Islet precursor cell (in vitro differentiated cells): ENCODE measurements around the gene TXNDC11.

Source experiments
- DNase-seq: peaks from one replicate; pipeline ENCODE4 v3.0.0-alpha.2; 2018

TXNDC11 gene

DNA sequence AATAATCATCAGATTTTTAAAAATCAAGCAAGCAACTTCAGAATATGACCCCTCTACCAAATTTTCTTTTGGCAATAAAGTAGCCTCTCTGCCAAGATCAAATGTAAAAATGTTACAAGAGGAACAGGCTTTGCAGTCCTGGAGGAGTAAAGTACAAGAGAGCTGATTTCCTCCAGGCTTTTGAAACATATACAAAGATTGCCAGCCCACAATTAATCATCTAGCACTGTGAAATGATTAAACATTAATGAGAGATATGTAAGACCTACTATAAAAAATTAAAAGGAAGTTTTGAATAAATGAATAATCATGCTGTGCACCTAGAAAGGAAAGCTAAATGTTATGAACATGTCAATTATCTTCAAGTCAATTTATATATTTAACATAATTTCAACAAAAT lies 26.3 kb downstream of the TXNDC11 start:
- DNase-seq = no peak

DNA sequence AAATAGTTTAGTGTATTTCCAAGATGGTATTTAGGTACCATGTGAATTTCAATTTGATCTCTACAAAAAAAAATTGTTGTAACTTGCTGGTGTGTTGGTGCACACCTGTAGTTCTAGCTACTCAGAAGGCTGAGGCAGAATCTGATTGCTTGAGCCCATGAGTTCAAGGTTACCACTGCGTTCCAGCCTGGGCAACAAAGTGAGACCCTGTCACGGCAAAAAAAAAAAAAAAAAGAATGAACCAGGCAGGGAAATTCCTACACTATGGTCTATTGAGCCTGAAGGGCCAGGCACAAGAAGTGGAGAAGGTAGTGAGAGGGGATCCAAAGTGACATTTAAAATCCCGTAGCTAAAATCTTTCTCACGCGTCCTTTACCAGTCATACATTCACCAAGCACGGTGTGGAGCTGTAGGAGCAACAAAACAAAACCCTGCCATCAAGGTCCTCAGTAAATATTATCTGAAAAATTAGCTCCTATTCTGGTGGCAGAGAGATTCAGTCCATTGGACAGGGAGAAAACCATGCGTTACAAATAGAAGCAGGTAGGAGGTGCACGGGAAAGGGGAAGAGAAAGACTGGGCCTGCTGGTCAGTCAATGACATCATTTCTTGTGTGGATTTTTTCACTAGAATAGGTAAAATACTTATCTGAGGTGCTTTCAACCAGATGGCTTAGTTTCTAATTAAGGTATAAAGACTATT lies 27.3 kb downstream of the TXNDC11 start:
- DNase-seq = no peak

GRCh38 chr16:11712122-11712521 lies 30.5 kb downstream of the TXNDC11 start:
- DNase-seq = no peak

GRCh38 chr16:11711662-11712061 lies 31.0 kb downstream of the TXNDC11 start:
- no peak for DNase-seq

DNA sequence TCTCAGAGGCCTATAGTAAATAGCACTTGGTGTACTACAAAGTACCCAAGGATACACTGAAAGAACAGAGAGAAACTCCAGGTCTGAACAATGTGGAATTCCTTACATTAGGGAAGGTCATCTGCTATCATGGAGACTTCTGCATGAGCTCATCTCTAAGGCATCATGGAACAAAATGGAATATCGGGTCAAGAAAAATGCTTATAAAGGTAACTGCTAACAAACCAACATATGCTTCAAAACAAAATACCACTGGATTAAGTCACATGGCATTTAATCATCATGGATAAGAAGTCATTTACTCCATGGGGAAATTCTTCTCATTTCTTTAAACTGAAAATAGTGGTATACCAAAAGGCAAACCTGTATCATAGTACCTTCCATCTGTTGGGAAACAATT lies 34.2 kb downstream of the TXNDC11 start:
- no peak for DNase-seq

DNA sequence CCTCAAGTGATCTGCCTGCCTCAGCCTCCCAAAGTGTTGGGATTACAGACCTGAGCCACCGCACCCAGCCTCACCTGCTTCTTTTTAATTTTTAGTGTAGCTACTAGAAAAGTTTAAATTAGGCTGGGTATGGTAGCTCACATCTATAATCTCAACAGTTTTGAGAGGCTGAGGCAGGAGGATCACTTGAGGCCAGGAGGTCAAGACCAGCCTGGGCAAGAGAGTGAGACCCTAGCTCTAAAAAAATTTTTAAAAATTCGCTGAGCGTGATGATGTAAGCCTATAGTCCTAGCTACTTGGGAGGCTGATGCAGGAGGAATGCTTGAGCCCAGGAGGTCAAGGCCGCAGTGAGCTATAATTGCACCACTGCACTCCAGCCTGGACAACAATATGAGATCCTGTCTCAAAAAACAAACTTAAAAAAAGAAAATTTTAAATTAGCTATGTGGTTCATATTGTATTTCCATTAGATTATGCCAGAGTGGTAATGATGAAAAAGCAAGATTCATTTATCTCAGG lies 34.9 kb downstream of the TXNDC11 start:
- DNase-seq = no peak

DNA sequence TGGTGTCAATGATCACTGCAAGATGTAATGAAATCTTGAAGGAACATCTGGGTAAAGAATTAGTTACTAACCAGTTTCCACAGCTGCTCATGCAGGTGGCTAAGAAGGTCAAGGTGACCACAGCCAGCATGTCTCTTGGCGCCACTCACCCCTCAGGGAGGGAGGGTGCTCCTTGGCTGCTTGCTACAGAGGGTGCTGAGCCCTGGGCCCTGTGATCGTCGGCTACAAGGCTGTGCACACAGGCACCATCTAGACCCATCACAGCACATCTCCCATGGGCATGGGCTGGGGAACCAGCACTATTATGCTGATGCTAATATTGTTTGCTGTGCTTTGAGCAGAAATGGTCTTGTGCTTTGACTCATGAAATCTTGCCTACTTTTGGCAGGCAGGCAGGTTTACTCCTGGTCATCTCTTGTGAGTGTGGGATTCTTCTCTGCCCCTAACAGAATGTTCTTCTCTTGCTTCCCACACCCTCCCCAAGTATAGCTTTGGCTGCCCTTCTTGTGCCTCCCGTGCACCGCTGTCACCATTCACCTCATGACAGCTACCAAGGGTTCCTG lies 36.4 kb downstream of the TXNDC11 start:
- no peak for DNase-seq

GRCh38 chr16:11705311-11706025 lies 37.2 kb downstream of the TXNDC11 start:
- no peak for DNase-seq

DNA sequence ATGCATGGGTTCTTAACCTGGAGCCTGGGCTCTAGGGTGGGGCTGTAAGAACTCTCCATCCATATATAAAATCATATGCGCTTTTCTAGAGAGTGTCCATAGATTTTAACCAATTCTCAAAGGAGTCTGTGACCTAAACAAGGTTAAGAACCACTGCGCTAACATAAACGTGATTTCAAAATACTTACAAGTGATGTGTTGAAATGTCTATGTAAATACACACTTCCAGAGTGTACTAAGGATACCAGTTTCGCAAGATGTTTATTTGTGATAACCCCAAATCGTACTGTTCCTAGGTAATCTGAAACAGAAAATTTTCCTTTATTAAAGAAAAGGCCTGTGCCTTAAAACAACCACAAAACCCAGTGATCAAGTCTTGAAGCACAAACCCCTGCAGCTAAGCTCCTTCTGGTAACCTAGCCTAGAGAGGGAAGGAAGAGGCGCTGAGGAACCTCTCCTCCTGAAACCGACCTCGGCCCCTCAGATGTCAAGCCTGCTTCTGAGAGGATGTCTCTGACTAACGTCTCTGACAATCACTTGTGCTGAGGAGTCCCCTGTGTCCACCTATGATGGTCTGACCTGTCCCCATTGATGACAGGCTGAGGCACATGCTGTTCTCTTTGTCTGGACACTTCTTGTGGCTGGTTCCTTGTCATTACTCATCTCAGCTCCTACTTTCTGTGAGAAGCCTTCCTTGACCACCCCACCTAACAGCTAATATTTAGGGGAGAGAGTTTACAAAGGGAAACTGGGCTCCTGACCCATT lies 42.2 kb downstream of the TXNDC11 start:
- DNase-seq = no peak

DNA sequence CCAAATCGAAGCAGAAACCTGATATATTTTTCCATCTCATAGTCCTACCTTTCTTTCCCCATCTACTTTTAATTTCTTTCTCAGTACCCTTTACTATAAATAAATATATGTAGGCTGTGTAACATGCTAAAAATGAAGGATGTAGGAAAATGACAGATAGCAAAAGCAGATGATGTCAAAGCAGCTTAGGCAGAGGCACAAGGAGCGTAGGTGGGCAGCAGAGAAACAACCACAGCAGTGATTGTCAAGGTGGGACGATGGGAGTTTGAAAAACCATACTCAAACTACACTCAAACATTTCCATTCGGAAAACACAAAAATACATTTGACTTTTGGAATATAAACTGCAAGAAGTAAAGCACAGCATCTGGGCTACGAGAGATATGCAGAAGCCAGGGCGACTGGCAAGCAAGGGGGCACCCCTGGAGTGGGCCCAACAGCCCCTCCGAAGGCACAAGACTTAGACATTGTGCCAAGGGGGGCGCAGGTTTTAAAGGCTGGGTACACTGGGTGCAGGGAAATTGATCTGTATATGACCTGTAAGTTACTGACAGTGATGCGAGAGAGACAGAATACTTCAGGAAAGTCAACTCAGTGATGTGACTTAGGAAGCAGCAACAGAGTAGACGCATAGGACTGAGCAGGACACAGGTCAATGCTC lies 43.3 kb downstream of the TXNDC11 start:
- no peak for DNase-seq

GRCh38 chr16:11698271-11698689 lies 44.4 kb downstream of the TXNDC11 start:
- DNase-seq = no peak

GRCh38 chr16:11697319-11697718 lies 45.3 kb downstream of the TXNDC11 start:
- no peak for DNase-seq

GRCh38 chr16:11696266-11697012 lies 46.2 kb downstream of the TXNDC11 start:
- DNase-seq = no peak

GRCh38 chr16:11692651-11693050 lies 50.0 kb downstream of the TXNDC11 start:
- peak; percentile 32 for DNase-seq

- DNase-seq = no peak
These were observed 50.5 kb downstream of the TXNDC11 start for GRCh38 chr16:11692171-11692570.

- peak; percentile 32 for DNase-seq
These were observed 50.9 kb downstream of the TXNDC11 start for GRCh38 chr16:11691771-11692170.

DNA sequence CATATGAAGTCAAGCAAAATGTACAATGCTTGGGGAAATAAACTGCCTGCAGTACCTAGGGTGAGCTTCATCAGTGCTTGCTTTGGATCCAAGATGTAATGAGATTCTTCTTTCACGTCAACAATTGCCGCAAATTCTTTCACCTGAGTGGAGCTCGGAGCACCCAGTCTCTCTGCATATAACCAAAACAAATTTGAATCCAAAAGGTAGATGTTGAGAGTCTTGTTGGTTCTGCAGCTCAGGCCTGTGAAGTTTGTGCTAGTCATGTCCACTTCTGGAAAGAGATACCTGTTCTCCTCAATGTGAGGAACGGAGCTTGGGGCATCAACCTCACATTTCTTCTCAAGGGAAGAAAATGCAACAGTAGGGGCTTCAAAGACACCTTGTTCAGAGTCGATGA lies 51.4 kb downstream of the TXNDC11 start:
- DNase-seq = no peak

- no peak for DNase-seq
These were observed 53.4 kb downstream of the TXNDC11 start for GRCh38 chr16:11689031-11689840.

DNA sequence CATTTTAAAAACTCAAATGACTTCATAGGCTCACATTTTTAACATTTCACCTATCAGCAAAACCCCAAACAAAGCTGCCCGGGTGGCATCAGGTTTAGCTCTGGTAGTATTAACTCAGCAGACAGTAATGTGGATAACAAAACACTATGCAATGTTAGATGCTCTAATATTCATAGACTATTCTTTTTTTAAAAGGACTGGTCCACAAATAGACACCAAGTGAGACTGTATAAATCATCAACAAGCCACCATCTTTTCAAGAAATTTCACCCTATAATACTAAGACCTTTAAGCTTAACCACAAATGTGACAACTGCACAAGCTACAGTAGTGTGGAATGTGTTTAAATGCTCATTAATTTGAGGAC lies 54.2 kb downstream of the TXNDC11 start:
- DNase-seq = no peak

DNA sequence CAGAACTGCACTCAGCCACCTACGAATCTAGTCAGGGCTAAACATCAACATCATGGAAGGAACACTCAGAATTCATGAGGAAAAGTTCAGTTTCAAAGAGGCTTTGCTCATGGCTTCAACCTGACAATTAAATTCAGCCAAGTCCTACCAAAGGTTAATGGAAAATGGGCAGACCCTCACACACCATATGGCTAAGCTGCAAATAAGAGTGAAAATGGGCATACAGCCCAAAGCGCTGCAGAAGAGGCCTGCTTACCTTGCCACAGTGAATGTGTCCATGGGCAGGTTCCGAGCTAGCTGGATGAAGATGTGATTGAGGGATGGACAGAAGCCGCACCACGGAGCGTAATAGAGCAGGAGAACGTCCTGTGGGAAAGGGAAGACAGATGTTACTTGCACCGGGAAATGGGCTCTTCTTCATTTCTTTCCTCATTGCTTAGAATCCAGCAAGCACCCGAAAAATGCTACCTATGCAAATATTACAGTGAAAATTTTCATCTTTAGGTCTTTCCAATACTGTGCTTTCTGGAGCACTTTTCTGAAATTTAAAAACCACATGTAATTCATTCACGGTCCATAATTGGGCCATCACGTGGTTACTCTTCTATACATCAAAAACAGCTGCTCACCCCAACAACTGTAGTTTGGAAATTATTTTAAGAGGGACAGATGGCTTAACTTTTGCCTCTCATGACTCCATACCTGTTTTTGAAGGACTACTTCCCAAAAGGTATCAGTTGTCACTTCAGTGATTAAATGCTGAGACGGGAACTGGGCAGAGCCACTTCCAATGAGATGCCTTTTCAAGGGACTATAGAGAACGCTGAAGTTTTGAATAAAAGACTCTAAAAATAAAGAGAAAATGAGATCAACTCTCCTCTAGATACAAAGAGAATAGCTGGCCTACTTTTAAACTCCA lies 54.8 kb downstream of the TXNDC11 start:
- DNase-seq = peak; percentile 28
